Measurements from ENCODE around the gene MYLK3. TPM values are rescaled to one million over a fixed set of nuclear protein-coding genes. Genes with fewer than 3 reads are reported as not detected.
"Not testable (repeated sequence)": the region's sequence is repeated elsewhere in the genome, so short reads cannot be mapped to it uniquely, and the experiment has no call there.

Gene MYLK3
- total RNA-seq, 1 donor from 2014 or later = not detected

DNA sequence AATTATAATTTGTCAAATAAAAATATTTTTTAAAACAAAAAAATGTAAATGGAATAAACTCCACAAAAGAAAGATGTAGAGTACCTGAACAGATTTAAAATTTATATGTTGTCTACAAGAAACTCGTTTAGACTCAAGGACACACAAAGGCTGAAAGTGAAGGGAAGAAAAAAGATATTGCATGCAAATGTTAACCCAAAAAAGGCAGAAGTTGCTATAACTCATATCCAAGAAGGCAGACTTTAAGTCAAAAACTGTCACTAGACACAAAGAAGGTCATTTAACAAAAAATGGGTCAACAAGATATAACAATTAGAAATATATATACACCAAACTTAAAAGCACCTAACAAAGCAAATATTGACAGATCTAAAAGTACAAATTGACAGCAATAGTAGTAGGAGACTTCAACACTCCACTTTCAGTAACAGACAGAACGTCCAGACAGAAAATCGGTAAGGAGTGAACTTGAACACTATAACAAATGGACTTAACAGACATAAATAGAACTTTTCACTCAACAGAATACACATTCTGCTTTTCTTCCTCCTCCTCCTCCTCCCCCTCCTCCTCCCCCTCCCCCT lies 40.8 kb upstream of the MYLK3 start:
- DNase-seq (ENCODE audit: low read depth) = no peak
- TF ChIP-seq, protein P1, sequence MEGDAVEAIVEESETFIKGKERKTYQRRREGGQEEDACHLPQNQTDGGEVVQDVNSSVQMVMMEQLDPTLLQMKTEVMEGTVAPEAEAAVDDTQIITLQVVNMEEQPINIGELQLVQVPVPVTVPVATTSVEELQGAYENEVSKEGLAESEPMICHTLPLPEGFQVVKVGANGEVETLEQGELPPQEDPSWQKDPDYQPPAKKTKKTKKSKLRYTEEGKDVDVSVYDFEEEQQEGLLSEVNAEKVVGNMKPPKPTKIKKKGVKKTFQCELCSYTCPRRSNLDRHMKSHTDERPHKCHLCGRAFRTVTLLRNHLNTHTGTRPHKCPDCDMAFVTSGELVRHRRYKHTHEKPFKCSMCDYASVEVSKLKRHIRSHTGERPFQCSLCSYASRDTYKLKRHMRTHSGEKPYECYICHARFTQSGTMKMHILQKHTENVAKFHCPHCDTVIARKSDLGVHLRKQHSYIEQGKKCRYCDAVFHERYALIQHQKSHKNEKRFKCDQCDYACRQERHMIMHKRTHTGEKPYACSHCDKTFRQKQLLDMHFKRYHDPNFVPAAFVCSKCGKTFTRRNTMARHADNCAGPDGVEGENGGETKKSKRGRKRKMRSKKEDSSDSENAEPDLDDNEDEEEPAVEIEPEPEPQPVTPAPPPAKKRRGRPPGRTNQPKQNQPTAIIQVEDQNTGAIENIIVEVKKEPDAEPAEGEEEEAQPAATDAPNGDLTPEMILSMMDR (conservative IDR thresholded peaks at IDR 0.05; ENCODE audit: low read depth, low read length) = no peak
- no peak overlapping the region for H3K4me3 ChIP-seq (ENCODE audit: low read depth, low read length)

DNA sequence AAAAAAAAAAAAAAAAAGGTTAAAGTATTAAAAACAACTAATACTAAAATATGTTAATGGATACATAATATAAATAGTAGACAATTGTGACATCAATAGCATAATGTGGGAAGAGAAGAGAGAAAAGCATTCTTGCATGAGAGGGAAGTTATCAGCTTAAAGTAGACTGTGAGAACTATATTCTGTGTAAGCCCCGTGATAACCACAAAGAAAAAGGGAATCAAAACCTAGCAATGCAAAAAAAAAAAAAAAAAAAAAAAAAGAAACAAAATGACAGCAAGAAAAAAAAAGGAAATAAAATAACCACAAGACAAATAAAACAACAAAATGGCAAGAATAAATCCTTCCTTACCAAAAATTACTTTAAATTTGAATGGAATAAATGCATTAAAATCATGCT lies 39.8 kb upstream of the MYLK3 start:
- DNase-seq (ENCODE audit: low read depth) = no peak
- no peak overlapping the region for H3K4me3 ChIP-seq (ENCODE audit: low read depth, low read length)
- TF ChIP-seq, protein P1 (conservative IDR thresholded peaks at IDR 0.05; ENCODE audit: low read depth, low read length) = no peak

DNA sequence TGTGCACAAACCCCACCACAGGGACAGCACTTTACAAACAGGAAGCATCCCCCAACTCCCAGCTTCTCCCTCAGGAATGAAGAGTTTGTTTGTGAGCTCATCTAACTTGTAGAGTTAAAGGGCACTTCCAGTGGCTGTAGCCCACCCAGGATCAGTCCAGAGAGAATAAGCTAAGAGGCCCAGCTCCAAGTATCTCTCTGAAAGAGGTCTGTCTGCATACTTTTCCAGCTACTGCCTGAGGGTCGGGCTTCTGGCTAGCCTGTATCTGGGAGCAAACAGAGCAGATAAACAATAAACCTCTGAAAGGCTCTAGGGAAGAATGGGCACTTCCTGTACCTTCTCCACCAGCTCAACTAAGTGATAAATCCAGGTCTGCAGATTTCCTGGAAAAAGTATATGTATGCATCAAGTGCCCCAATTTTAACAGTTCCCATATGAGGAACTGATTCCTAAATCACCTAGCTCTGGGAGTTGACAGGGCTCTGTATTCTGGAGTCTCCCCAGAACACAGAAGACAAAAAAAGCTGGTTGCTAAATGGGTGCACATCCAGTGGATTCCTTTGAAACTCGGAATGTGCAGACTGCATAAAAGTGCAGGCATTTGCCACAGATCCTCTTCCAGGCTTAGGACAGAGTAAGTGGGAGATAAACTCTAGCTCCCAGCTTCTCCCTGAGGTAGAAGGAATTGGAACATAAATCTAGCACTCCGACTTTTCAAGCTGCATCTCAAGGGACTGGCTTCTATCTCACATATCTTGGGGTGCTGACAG lies 37.1 kb upstream of the MYLK3 start:
- H3K4me3 ChIP-seq (ENCODE audit: low read depth, low read length) = no peak overlapping the region
- TF ChIP-seq, protein P1 (conservative IDR thresholded peaks at IDR 0.05; ENCODE audit: low read depth, low read length) = no peak
- no peak for DNase-seq (ENCODE audit: low read depth)

DNA sequence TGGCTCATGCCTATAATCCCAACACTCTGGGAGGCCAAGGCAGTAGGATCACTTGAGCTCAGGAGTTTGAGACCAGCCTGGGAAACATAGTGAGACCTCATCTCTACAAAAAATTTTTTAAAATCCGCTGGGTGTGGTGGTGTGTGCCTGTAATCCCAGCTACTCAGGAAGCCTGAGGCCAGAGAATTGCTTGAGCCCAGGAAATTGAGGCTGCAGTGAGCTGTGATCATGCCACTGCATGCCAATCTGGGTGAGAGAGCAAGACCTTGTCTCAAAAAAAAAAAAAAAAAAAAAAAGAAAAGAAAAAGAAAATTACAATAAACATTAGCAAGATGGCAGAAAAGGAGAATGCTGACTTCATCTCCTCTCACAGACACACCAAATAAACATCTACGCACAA lies 36.4 kb upstream of the MYLK3 start:
- DNase-seq (ENCODE audit: low read depth) = not testable (repeated sequence)

DNA sequence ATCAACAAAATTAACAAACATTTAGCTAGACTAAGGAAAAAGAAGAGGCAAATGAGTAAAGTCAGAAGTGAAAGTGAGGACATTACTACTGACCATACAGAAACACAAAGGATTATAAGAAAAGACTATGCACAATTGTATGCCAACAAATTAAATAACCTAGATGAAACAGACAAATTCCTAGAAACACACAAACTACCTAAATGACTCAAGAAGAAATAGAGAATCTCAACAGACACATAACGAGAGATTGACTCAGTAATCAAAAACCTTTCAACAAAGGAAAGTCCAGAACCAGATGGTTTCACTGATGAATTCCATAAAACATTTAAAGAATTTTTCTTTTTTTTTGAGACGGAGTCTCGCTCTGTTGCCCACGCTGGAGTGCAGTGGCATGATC lies 35.7 kb upstream of the MYLK3 start:
- no peak overlapping the region for H3K4me3 ChIP-seq (ENCODE audit: low read depth, low read length)
- DNase-seq (ENCODE audit: low read depth) = no peak
- TF ChIP-seq, protein P1 (conservative IDR thresholded peaks at IDR 0.05; ENCODE audit: low read depth, low read length) = no peak

More for the DNA sequence above, 36.4 kb upstream of the MYLK3 start:
- not testable (repeated sequence) for H3K4me3 ChIP-seq (ENCODE audit: low read depth, low read length)

DNA sequence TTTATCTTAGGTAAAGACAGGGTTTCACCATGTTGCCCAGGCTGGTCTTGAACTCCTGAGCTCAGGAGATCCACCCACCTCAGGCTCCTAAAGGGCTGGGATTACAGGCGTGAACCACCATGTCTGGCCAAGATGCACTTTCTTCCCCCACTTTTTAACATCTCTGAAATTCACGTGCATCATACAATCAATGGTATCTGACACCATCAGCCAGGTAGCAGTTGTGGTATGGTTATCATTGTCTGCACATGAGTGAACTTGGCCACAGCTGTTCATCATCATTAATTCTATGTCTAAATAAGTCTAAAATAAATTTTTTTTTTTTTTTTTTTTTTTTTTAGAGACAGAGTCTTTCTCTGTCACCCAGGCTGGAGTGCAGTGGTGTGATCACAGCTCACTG lies 34.2 kb upstream of the MYLK3 start:
- DNase-seq (ENCODE audit: low read depth) = no peak
- no peak overlapping the region for H3K4me3 ChIP-seq (ENCODE audit: low read depth, low read length)
- TF ChIP-seq, protein P1 (conservative IDR thresholded peaks at IDR 0.05; ENCODE audit: low read depth, low read length) = no peak

DNA sequence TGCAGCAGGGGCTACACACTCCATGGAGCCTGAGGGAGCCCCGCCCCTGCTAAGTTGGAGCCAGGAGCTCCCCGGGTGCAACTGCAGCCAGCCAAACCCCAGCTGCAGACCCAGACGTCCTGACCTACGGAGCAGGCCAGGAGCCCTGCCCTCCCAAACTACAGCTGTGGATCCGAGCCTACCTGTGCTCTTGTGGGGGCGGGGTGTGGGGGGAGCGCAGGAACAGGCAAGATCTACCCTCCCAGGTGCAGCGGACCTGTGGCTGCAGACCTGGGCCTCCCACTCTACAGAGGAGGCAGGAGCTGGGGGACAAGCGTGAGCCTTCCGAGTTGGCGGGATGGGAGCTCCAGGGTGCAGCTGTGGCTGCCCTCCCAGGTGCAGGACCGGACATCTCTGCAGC lies 29.7 kb upstream of the MYLK3 start:
- no peak for DNase-seq (ENCODE audit: low read depth)
- TF ChIP-seq, protein P1 (conservative IDR thresholded peaks at IDR 0.05; ENCODE audit: low read depth, low read length) = no peak
- H3K4me3 ChIP-seq (ENCODE audit: low read depth, low read length) = no peak overlapping the region

All from epithelial cell of proximal tubule (primary cell).